ENCODE results near the gene BGLAP.

The BGLAP gene

DNA sequence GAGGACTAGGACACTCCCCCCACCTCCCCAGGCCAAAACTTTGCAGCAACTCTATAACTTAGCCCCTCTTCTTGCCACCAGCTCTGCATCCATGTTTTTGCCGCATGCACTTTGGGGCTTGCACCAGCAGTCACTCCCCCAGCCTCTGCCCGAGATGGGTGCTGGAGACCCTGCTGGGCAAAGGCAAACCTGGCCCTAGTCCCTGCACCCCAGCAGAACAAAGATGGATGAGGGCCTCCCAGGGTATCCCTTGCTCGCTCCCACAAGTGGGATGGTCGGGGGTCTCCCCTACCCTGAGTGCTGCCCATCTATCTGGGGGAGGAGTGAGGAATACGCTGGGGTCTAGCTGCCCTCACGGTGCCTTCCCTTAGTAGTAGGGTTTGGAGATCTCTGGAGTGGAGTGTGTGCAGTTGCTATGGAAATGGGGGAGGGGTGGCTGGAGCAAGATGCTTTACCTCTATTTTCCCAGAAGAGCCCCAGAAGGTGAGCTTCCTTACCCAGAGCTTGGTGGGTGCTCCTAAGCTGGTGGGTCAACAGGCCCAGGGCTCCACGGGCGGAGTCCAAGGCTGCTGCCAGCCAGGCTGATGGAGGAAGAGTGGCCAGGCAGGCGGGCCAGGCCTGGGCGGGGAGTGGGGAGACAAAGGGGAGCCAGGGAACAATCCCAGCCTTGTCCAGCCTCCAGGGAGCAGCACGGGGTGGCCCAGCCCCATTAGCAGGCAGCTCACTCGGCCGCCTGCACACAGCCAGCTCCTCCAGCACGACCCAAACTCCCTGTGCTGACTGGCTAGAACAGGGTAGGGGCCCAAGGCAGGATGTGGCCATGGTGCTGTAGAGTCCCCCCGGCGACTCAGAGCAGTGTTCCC, 5.7 kb downstream of the BGLAP start, which contains the start of gene PAQR6:
TSS of gene PAQR6 (minus strand) at position 597 of the 863 bp plus-strand sequence. CDS start 1,325 bp downstream, outside the sequence.
- H3K4me3 ChIP-seq (replicated peaks; ENCODE audit: low read depth, low read length), result no peak within 1 kb of the TSS
- TF ChIP-seq, protein P1, sequence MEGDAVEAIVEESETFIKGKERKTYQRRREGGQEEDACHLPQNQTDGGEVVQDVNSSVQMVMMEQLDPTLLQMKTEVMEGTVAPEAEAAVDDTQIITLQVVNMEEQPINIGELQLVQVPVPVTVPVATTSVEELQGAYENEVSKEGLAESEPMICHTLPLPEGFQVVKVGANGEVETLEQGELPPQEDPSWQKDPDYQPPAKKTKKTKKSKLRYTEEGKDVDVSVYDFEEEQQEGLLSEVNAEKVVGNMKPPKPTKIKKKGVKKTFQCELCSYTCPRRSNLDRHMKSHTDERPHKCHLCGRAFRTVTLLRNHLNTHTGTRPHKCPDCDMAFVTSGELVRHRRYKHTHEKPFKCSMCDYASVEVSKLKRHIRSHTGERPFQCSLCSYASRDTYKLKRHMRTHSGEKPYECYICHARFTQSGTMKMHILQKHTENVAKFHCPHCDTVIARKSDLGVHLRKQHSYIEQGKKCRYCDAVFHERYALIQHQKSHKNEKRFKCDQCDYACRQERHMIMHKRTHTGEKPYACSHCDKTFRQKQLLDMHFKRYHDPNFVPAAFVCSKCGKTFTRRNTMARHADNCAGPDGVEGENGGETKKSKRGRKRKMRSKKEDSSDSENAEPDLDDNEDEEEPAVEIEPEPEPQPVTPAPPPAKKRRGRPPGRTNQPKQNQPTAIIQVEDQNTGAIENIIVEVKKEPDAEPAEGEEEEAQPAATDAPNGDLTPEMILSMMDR (IDR thresholded peaks at IDR 0.05; ENCODE audit: low read depth, low read length, missing control alignments), result no peak
- DNase-seq (ENCODE audit: extremely low read depth, low read depth), result no peak

DNA sequence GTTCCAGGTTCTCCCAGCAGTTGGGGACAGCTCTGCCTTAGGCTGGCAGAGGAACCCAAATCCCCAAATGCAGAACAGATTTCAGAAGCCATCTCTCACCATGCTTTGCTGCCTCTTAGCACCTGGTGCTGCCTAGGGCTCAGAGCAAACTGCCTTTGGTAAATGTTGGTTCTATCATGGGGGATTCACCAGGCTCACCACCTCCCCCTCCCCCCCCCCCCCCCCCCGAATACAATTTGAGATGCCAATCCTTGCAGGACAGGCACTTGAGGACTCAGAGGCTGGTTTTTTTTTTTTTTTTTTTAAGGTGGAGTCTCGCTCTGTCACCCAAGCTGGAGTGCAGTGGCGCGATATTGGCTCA, 6.3 kb downstream of the BGLAP start:
- TF ChIP-seq, protein P1 (IDR thresholded peaks at IDR 0.05; ENCODE audit: low read depth, low read length, missing control alignments), result no peak
- no peak for DNase-seq (ENCODE audit: extremely low read depth, low read depth)
- no peak overlapping the region for H3K4me3 ChIP-seq (replicated peaks; ENCODE audit: low read depth, low read length)

DNA sequence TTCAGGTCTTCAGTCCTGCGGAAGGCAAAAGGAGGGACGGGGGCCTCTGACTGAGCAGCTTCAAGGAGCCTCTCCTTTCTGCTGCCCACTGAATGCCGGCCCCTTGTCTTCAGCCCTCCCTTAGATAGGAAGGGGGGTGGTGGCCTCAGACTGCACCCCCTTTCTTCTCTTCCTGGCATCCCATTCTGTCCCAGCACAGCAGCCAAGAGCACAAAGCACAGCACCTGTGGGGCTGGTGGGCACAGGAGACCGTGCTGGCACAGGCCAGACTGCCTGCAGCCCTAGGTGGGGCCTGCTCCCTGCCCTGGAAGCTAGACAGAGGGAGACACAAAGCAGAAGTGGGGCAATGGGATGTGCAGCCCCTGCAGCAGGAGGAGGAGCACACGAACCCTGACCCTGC, 7.6 kb downstream of the BGLAP start:
- TF ChIP-seq, protein P1 (IDR thresholded peaks at IDR 0.05; ENCODE audit: low read depth, low read length, missing control alignments), result no peak
- no peak for DNase-seq (ENCODE audit: extremely low read depth, low read depth)
- no peak overlapping the region for H3K4me3 ChIP-seq (replicated peaks; ENCODE audit: low read depth, low read length)

DNA sequence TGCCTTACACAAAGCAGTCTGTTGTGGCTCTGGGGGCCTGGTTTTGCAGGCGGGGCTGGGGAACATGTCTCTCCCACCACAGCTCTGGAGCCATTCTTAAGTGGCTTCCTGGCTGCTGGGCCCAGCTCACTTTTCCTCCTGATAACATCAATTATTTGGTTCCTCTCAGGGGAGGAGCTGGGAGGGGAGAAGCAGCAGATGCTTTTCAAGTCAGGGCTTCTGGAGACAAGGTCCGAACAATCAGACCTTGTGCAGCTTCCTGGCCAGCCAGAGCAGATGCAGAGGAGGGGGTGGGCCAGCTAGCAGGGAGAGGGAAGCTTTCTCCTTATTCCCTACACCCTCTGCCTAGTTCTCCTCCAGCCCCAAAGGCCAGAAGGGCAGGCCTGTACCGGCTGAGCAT, 9.5 kb downstream of the BGLAP start:
- DNase-seq (ENCODE audit: extremely low read depth, low read depth), result no peak
- no peak overlapping the region for H3K4me3 ChIP-seq (replicated peaks; ENCODE audit: low read depth, low read length)
- TF ChIP-seq, protein P1 (IDR thresholded peaks at IDR 0.05; ENCODE audit: low read depth, low read length, missing control alignments), result no peak

DNA sequence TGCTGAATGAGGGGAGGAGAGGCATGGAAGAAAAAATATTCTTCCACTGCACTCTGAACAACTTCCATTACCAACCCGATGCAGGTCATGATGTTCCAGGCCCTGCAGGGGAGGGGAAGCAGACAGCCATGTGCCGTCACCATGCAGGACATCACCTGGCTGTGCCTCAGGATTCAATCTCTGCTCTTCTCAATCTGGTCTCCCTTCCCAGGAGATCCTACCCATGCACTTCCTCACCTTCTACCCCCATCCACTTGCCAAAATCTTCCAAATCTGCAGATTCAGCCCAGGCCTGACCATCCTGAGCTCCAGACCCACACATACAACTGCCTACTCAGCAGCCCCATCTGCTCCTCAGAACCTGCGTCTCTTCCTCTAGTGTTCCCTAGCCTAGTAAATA, 11.7 kb downstream of the BGLAP start:
- TF ChIP-seq, protein P1 (IDR thresholded peaks at IDR 0.05; ENCODE audit: low read depth, low read length, missing control alignments), result no peak
- DNase-seq (ENCODE audit: extremely low read depth, low read depth), result no peak

DNA sequence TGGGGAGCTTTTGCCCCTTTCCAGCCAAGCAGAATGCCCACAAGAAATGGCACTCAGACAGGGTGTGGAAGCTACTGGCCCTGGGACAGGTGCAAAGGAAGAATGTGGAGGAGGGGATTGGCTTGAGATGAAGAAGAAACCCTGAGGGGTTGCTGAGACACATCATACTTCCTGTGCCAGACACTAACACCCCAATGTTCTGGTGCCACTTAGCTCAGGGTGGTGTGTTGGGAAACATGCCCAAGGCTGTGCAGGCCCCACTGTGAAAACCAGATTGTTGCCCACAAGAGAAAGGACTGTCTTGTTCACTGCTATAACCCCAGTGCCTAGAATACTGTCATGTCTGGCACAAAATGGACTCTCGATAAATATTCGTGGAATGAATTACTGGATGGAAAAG, 15.7 kb downstream of the BGLAP start:
- TF ChIP-seq, protein P1 (IDR thresholded peaks at IDR 0.05; ENCODE audit: low read depth, low read length, missing control alignments), result no peak
- DNase-seq (ENCODE audit: extremely low read depth, low read depth), result no peak
- no peak overlapping the region for H3K4me3 ChIP-seq (replicated peaks; ENCODE audit: low read depth, low read length)

More for the DNA sequence above, 11.7 kb downstream of the BGLAP start:
- H3K4me3 ChIP-seq (replicated peaks; ENCODE audit: low read depth, low read length), result no peak overlapping the region
